GM12874 (cell line): Measurements from ENCODE around the gene PLPPR2.

Source experiments
- TF ChIP-seq, protein P1 (sequence below): IDR thresholded peaks from 2 replicates; pipeline ENCODE4 v1.5.1; 2011; ENCODE audit warnings: low read depth, mild to moderate bottlenecking, control low read depth, low read length, moderate library complexity; ENCODE audit not compliant: insufficient read depth

PLPPR2 gene

DNA sequence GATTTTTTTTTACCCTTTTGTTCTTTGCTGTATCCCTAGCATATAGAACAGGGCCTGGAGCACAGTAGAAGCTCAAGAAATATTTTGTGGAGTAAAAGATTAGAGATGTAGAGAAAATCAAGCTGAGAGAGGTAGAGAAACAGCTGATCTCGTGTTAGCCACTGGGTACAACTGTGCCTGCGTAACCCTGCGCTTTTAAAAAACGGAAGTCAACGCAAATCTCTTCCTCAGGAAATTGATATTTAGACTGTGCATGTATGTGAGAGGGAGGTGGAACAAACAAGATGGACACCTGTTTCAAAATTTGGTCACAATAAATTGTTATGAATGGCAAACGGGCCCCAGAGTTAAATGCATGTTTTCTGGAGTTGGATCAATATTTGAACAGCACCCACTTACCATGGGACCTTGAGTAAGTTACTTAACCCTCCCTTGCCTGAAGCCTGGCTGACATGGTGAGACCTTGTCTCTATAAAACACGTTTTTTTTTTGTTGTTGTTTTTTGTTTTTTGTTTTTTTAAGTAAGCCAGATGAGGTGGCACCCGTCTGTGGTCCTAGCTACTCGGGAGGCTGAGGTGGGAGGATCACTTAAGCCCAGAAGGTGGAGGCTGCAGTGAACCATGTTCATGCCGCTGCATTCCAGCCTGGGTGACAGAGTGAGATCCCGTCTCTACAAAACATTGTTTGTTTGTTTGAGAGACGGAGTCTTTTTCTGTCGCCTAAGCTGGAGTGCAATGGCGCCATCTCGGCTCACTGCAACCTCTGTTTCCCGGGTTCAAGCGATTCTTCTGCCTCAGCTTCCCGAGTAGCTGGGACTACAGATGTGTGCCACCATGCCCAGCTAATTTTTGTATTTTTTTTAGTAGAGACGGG is 32.2 kb downstream of the PLPPR2 start:
- TF ChIP-seq, protein P1, sequence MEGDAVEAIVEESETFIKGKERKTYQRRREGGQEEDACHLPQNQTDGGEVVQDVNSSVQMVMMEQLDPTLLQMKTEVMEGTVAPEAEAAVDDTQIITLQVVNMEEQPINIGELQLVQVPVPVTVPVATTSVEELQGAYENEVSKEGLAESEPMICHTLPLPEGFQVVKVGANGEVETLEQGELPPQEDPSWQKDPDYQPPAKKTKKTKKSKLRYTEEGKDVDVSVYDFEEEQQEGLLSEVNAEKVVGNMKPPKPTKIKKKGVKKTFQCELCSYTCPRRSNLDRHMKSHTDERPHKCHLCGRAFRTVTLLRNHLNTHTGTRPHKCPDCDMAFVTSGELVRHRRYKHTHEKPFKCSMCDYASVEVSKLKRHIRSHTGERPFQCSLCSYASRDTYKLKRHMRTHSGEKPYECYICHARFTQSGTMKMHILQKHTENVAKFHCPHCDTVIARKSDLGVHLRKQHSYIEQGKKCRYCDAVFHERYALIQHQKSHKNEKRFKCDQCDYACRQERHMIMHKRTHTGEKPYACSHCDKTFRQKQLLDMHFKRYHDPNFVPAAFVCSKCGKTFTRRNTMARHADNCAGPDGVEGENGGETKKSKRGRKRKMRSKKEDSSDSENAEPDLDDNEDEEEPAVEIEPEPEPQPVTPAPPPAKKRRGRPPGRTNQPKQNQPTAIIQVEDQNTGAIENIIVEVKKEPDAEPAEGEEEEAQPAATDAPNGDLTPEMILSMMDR: no peak

DNA sequence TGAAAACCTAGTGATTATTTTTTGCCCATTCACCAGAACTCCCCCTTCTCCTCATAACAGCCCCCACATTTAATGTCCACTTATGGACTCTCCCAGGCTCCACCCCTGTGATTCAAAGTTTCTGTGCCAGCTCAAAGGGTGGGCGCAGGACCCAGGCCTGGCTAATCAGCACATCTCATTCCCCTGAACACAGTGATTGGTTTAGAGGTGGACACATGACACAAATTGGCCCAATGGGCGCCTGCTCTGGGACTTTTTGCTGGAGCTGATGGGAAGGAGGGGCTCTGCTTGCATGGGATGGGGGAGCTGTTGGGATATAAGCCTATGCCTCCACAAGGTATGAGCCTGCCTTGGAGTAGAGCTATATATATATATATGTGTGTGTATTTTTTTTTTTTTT is 35.1 kb downstream of the PLPPR2 start:
- TF ChIP-seq, protein P1: no peak

DNA sequence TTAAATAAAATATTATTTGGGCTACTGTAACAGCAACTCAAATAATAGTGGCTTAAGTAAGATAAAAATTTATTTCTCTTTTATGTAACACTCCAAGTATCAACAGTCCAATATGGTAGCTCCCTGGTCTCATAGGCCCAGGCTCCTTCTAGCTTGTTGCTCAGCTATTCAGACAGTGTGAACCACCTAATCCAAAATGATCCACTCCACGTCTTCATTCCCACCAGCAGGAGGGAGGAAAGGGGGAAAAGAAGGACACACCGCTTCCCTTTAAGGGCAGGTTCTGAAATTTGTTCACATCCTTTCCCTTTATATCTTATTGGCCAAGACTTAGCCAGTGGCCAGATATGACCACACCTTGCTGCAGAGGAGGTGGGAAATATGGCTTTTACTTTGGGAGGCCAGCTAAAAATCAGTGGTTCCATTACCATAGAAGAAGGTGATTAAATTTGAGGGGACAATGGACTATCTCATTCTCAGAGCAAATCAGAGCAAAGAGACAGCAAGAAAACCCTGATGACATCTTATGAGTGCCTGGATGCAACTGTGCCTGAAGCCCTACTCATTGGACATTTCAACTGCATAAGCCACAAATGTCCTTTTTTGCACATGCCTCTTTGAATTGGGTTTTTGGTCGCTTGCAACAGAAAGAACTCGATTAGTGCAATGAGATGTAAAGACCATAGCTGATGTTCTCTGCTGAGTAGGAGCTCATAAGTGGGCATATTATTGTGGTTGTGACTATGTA is 35.9 kb downstream of the PLPPR2 start:
- TF ChIP-seq, protein P1: no peak

DNA sequence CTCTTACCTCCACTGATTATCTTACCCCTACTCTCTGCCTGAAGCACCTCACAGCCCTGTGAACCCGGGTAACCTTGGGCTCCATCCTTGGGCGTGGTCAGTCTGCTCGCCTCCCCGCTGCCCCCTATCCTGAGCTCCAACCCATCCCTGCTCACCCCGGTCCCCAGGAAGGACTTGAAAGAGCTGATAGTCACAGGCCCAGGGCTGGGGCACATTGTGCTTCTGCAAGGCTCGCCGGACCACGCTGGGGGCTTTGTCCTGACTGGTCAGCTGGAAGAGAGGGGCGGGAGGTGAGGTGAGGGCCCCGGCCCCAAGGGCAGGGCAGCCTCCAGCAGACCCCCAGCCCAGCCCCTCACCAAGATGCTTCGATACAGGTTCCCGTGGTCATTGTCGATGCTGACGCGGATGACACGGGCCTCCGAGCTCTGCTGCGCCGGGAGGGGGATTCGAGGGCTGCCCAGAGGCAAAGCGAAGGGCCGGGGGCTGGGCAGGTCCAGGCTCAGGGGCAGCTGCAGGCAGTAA is 41.9 kb downstream of the PLPPR2 start:
- TF ChIP-seq, protein P1: no peak

DNA sequence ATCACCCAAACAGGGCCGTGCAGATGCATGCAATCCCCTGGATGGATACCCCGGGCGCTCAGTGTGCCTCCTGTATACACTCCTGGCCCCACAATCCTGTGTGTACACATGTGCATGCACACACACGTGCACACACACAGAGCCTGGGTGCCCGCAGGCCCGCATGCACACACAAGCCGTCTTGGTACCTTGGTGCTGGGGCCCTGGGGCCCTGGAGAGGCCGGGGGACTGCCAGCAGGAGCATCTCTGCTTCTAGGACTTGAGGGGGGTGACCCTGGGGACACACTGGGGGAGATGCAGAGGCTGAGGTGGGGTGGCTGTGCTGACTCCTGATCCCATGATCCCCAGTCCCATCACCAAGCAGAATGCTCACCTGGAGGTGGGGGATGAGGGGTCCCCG is 44.4 kb downstream of the PLPPR2 start:
- TF ChIP-seq, protein P1: no peak

DNA sequence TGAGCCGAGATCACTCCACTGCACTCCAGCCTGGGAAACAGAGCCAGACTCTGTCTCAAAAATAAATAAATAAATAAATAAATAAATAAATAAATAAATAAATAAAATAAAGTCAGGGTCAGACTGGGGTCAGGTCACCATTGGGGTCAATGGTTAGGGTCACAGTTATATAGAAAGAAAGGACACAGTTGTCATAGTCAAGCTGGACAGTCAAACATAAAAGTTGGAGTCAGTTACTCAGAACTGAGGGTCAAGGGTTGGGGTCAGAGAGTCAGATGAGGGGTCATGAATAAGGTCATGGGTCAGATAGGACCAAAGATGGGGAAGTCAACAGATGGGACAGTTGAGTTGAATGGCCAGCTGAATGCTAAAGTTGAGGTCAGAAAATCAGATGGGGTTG is 45.6 kb downstream of the PLPPR2 start:
- TF ChIP-seq, protein P1: no peak

DNA sequence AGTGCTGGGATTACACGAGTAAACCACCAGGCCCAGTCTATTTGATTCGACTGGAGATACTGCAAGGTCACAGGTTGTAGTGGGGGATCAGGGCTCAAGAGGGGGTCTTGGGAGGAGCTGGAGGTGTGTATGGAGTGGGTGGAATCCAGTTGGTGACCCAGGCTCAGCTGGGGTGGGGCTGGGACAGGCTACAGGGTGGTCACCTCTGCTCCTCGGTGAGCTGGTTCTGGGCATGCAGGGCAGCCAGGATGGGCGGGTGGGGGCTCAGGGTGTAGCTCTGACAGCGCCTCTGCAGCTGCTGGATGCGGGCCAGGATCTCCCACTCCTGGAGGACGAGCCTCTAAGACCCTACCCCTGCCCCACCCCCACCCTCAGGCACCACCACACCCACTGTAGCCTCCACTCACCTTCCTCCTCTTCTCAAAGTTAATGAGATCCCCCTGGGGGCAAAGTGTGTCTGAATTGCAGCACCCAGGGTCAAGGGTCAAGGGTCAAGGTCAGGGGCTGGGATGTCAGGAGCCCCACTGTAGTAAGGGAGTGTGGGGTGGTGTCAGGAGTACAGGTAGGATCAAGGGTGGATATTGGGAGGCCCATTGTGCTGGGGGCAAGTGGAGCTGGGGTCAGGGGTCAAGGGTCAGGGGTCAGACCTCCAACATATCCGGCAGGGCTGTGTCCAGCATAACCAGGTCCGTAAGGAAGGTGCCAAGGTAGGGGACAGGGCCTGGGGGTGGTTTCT is 46.7 kb downstream of the PLPPR2 start:
- TF ChIP-seq, protein P1: no peak
